ENCODE results near the gene TSSK3.

DNA sequence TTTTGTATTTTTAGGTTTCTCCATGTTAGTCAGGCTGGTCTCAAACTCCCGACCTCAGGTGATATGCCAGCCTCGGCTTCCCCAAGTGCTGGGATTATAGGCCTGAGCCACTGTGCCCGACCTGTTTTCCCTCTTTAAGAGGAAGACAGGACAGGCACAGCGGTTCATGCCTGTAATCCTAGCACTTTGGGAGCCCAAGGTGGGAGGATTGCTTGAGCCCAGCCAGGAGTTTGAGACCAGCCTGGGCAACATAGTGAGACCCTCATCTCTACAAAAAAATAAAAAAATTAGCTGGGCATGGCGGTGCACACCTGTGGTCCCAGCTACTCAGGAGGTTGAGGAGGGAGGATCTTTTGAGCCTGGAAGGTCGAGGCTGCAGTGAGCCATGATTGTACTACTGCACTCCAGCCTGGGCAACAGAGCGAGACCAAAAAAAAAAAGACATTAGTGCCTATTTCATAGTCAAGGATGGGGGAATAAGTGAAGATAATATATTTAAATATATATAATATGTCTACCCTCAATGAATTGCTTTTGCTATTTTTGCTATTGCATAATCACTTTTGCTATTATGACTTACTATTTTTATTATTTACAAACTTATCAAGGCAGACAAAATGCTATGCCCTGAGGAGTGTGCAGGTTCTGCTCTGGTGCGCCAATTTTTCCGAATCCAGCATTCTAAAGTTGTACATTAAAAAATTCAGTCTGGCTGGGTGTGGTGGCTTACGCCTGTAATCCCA is 44.0 kb upstream of the TSSK3 start:
- TF ChIP-seq, protein P1, sequence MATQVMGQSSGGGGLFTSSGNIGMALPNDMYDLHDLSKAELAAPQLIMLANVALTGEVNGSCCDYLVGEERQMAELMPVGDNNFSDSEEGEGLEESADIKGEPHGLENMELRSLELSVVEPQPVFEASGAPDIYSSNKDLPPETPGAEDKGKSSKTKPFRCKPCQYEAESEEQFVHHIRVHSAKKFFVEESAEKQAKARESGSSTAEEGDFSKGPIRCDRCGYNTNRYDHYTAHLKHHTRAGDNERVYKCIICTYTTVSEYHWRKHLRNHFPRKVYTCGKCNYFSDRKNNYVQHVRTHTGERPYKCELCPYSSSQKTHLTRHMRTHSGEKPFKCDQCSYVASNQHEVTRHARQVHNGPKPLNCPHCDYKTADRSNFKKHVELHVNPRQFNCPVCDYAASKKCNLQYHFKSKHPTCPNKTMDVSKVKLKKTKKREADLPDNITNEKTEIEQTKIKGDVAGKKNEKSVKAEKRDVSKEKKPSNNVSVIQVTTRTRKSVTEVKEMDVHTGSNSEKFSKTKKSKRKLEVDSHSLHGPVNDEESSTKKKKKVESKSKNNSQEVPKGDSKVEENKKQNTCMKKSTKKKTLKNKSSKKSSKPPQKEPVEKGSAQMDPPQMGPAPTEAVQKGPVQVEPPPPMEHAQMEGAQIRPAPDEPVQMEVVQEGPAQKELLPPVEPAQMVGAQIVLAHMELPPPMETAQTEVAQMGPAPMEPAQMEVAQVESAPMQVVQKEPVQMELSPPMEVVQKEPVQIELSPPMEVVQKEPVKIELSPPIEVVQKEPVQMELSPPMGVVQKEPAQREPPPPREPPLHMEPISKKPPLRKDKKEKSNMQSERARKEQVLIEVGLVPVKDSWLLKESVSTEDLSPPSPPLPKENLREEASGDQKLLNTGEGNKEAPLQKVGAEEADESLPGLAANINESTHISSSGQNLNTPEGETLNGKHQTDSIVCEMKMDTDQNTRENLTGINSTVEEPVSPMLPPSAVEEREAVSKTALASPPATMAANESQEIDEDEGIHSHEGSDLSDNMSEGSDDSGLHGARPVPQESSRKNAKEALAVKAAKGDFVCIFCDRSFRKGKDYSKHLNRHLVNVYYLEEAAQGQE (IDR thresholded peaks at IDR 0.05; ENCODE audit: insufficient read depth in 1 of 2, low read depth in 2 of 2, low read length in 2 of 2), result no peak
- TF ChIP-seq SIN3A (IDR thresholded peaks at IDR 0.05; ENCODE audit: borderline replicate concordance, insufficient read depth, low read length) (no peak), TAF1 (IDR thresholded peaks at IDR 0.05; ENCODE audit: borderline replicate concordance, insufficient read depth, low read length) (no peak)

All from PFSK-1 (cell line).